ENCODE results near the gene RIPPLY1.

Gene RIPPLY1, protein sequence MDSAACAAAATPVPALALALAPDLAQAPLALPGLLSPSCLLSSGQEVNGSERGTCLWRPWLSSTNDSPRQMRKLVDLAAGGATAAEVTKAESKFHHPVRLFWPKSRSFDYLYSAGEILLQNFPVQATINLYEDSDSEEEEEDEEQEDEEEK

DNA sequence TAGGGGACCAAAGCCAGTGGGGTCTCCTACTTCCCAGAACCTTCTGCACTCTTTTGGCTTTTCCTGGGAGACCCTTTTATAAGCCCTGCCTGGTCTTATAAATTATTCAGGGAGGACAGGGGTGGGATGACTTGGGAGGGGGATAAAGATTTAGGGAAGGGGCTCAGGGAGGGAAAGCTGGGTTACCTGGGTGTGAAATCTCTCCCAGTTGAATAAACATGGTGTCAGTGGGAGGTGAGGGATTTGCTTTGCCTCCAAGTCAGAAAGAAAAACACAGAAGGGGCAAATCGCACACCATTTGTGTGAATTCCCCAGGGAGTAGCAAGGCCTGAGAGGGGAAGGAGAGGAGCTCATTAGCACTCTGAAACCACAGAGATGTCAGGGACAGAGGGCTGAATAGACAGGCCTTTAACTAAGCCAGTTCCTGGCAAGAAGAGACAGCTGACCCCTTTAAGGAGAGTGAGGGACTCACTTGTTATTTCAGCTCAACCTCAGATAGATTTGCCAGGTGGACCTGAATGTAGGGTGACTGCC lies at the start of gene RIPPLY1:
TSS of gene RIPPLY1 (minus strand) at position 51 of the 534 bp plus-strand sequence. CDS start 54 bp downstream, outside the sequence.
- FAIRE-seq (no peak), DNase-seq (ENCODE audit: insufficient read length, low spot score) (no peak)

- no peak for DNase-seq (ENCODE audit: insufficient read length, low spot score)
- no peak for FAIRE-seq
These were observed 49.4 kb upstream of the RIPPLY1 start for GRCh38 chrX:106952538-106952937.

GRCh38 chrX:106952089-106952488 lies 48.9 kb upstream of the RIPPLY1 start:
- FAIRE-seq (no peak), DNase-seq (ENCODE audit: insufficient read length, low spot score) (no peak)

DNA sequence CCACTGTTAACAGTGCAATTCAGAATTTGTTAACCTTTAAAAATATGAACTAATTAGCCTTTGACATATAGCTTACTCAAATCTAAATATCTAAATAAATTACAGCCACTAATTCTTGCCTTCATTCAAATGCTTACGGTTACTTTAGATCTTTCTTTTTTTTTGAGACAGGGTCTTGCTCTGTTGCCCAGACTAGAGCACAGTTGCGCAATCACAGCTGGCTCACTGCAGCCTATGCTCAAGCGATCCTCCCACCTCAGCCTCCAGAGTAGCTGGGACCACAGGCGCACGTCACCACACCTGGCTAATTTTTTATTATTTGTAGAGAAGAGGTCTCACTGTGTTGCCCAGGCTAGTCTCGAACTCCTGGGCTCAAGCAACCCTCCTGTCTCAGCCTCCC lies 48.1 kb upstream of the RIPPLY1 start:
- FAIRE-seq, result no peak

GRCh38 chrX:106950381-106950780 lies 47.2 kb upstream of the RIPPLY1 start:
- FAIRE-seq (no peak), DNase-seq (ENCODE audit: insufficient read length, low spot score) (no peak)

More for the DNA sequence above, 48.1 kb upstream of the RIPPLY1 start:
- DNase-seq (ENCODE audit: insufficient read length, low spot score), result no peak

DNA sequence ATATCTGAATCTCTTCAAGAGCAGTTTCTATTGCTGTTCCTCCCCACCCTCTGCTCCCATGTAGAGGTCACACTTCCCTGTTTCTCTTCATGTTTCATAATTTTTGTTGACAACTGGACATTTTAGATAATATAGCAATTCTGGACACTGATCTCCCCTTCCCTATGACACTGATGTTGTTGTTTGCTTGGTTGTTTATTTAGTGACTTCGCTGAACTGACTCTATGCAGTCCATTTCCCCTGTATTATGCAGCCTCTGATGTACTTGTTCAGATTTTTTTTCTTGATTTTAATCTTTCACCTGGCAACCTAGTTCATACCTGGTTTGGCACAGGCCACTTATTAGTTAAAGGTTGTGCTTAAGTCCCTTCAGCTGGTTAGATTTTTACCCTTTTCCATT lies 46.2 kb upstream of the RIPPLY1 start:
- no peak for FAIRE-seq
- no peak for DNase-seq (ENCODE audit: insufficient read length, low spot score)

DNA sequence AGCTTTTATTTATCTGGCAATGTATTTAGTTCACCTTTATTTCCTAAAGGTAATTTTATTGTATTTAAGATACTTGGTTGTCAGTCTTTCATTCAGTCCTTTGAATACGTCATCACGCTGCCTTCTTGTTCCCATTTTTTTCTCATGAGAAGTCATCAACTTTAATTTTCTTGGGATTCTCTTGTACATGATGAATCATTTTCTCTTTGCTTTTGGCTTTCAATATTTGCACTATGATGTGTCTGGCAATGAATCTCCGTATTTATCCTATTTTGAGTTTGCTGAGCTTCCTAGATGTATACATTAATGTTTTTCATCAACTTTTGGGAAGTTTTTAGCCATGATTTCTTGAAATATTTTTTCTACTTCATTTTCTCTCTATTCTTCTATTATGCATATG lies 45.5 kb upstream of the RIPPLY1 start:
- DNase-seq (ENCODE audit: insufficient read length, low spot score) (no peak), FAIRE-seq (no peak)

DNA sequence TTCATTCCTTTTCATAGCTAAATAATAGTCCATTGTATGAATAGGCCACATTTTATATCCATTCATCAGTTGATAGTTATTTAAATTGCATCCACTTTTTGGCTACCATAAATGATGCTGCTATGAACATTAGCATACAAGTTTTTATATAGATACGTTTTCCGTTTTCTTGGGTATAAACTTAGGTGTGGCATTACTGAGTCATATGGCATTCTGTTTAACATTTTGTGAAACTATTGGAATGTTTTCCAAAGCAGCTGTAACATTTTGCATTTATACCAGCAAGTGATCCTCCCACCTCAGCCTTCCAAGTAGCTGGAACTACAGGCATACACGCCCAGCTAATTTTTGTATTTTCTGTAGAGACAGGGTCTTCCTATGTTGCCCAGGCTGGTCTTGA lies 43.3 kb upstream of the RIPPLY1 start:
- FAIRE-seq (no peak), DNase-seq (ENCODE audit: insufficient read length, low spot score) (no peak)

- no peak for FAIRE-seq
- no peak for DNase-seq (ENCODE audit: insufficient read length, low spot score)
These were observed 36.9 kb upstream of the RIPPLY1 start for GRCh38 chrX:106940068-106940467.

DNA sequence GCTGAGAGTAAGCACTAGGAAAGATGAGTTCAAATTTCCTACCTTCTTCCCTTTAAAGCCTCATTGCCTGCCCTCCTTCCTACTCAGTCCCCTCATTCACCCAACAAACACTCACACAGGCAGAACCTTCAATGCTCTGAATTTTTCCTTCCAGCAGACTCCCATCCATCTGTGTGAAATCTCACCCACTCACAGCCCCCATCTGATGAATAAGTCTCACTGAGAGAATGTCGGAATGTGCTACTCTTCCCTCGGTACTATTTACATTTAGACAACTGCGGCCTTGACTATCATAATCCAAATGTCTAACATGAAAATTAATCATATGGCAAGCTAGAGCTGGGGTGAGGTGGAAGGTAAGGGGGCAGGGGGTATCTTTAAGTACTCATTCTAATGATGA lies 36.4 kb upstream of the RIPPLY1 start:
- DNase-seq (ENCODE audit: insufficient read length, low spot score) (no peak), FAIRE-seq (no peak)

DNA sequence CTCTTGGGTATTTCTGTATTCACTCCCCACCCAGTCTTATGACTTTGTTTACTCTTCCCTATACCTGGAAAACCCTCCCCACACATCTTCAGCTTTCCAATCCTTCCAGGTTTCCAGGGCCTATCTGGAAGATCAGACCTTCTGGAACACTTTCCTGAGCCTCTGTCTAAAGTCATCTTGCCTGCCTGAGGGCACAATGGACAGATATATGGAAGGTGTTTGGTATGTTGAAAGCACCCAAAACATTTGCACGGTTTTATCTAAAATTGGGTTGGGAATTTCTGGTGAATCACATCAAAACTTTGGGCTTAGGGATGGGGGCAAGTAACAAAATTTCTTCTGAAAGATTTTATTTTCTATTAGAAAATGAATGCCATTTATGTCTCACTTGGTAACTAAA lies 33.1 kb upstream of the RIPPLY1 start:
- no peak for DNase-seq (ENCODE audit: insufficient read length, low spot score)
- FAIRE-seq, result no peak

DNA sequence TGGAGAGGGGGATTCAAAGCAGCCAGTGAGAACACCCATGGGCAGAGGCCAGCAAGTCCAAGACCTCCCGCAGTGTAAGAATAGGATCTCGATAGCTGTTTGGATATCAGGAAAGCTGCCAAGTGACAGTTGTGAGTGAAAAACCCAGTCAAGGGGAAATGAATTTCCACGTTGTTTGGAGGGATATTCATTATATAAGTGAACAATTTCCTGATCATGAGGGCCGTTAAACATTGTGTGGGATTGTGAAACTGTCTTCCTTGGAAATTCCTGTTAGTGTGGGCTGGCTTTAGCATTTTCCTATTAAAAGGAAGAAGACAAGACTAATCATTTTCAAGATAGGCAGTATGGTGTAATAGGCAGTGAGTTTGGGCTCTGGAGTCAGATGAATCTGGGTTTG lies 32.0 kb upstream of the RIPPLY1 start:
- FAIRE-seq (no peak), DNase-seq (ENCODE audit: insufficient read length, low spot score) (no peak)

DNA sequence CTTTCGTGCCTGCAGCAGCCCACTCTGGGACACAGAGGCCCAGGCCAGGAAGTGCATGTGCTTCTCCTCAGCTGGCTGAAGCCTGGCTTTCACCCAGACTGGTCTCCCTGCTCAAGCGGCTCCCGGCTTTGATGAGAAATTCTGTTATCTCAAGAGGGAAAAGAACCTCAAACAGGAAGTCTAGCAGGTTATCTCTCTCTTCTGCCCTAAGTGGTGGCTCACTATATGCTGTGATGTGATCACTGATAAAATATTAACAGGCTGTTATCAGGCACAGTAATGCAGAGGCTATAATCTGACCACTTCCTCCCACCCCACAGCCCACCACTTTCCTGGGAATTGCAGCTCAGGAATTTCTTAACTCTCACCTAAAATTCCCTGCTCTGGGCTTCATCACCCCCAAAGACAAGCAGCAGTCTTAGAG lies 30.4 kb upstream of the RIPPLY1 start:
- DNase-seq (ENCODE audit: insufficient read length, low spot score) (no peak), FAIRE-seq (no peak)

DNA sequence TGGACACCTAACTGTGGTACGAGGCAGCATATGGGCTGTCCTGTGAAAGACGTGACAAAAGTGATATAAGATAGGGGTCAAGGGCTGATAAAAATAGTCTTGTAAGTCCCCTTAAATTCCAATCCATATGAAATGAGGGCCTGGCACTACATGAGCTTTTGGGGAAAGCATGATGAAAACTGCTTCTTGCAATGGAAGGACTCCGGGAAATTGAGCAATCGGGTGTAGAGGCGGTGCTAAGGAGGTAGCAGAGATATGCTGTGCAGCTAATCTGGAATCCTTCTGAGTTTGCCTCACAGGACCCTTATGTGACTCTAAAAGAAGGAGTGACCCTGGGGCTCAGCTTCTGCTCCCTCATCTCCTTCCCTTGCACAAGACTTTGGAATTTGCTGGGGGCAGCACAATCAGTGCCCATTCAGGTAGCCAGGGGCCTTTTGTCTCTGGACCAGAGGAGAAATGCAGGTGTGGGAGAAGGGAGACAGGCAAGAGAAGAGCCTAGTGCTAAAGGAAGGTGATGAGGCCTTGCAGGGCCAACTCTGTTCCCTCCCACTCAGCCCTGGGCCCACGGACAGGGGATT lies 29.9 kb upstream of the RIPPLY1 start:
- DNase-seq (ENCODE audit: insufficient read length, low spot score), result no peak
- FAIRE-seq, result no peak

DNA sequence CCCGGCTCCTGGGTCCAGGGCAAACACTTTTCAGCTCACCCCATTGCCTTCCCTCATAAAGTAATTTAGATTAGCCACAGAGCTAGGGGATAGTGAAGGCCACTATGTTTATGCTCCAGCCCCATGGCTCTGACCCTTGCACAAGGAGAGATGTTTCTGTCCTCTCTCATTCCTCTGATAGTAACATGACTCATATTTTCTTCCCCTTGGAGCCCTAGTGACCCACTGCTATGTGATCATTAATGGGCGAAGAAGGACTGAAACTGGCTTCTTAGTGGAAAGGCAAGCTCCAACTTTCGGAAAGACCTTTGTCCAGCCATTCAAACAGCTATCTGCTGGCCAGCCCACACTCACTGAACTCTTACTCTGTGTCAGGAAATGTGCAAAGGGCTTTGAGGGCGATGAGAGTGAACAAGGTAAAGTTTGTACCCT lies 29.4 kb upstream of the RIPPLY1 start:
- DNase-seq (ENCODE audit: insufficient read length, low spot score), result no peak
- no peak for FAIRE-seq

DNA sequence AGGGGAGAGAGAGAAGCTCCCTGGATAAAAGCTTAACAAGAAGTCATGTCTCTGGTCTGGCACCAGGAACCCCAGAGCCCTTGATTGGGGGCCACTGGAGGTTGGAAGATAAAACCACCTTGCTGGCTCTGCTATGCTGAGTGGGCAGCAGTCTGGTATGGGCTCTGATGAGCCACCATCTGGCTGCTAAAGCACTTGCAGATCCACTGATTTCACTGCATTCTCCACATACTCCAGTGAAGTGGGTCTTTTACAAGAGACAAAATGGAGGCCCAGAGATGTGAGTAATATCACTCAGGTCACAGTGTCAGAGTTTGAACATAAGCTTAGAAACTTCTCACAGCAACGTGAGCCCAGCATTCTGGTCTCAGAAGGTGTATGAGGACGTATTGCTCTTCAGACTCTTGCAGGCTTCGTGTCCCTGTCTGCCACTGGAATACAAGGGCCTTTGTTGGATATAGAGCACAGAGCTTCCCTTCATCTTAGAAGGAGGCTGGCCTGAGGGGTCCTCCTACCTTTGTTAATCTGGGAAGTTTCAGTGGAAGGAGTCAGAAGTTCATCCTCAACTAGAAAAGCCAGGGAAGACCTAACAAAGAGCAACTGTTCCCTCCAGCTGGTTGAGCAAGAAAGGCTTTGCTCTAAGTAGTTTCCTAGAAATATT lies 28.8 kb upstream of the RIPPLY1 start:
- no peak for FAIRE-seq
- DNase-seq (ENCODE audit: insufficient read length, low spot score), result no peak

- no peak for DNase-seq (ENCODE audit: insufficient read length, low spot score)
- no peak for FAIRE-seq
These were observed 25.1 kb upstream of the RIPPLY1 start for GRCh38 chrX:106928227-106928626.

- DNase-seq (ENCODE audit: insufficient read length, low spot score) (no peak), FAIRE-seq (no peak)
These were observed 24.6 kb upstream of the RIPPLY1 start for GRCh38 chrX:106927700-106928099.

DNA sequence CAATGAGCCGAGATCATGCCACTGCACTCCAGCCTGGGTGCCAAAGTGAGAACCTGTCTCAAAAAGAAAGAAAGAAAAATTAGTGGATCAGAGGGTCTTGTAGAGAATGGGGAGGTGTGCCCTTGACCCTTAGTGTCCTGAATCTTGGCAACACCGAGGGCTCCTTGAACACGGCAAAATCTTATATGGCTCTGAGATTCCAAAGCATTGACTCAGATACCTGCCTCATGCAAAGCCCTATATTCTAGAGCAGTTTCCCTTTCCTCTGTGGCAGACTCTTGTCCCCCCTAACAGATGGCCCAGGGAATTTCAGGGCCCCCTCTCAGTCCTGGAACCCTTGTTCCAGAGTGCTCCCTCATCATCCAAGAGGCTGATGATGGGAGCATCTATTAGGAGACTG lies 23.9 kb upstream of the RIPPLY1 start:
- FAIRE-seq (no peak), DNase-seq (ENCODE audit: insufficient read length, low spot score) (no peak)

DNA sequence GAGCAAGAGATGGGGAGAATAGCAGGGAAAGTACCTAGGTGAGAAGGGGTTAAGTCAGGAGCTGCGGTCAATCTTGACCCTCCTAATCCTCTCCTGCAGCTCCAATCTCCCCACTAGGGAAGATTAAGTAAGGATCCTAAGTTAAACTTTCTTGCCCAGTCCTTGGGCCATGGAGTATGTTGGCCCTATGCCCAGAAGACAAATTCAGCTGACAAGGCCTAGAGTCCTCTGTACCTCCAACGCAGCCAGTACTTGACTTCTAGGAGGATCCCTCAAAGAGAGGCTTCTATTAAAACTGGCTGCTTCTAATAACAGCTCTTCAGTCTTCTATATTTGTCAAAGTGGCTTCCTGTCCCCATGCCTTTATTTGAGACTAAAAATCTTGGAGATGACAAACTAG lies 18.5 kb upstream of the RIPPLY1 start:
- FAIRE-seq, result no peak

DNA sequence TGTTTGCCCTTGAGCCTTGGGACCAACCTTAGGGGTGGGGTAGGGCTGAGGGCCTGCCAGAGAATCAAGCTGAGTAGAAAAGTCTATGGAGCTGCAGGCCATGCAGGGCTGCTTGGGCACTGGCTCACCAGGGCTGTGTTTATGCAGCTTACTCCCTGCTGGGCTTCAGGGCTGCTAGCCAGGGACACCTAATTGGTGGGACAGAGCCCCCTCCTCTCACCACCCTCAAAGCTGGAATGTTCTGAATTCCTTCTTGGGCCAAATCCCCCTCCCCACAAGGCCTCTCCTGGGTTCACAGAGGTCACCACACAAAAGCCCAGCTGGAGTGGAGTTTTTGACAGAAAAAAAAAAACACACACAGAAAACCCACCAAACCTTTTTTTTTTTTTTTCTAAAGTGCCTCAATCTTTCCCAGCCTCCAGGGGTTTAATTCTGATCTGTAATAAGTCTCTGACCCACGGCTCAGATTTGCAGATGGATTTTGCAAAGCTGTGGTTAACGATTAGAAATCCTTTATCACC lies 16.9 kb upstream of the RIPPLY1 start, which contains the start of gene CLDN2:
TSS of gene CLDN2 (plus strand) at position 471 of the 521 bp plus-strand sequence. CDS start 7,827 bp downstream, outside the sequence.
- FAIRE-seq (no peak), DNase-seq (ENCODE audit: insufficient read length, low spot score) (no peak)

More for the DNA sequence above, 18.5 kb upstream of the RIPPLY1 start:
- no peak for DNase-seq (ENCODE audit: insufficient read length, low spot score)

Measured in GM19239 (cell line).